NCI-H1694 (cell line): Measurements from ENCODE around the gene GPR107.

Source experiments
- DNase-seq: peaks from one replicate; lab custom pipeline; 2025; lab: John Stamatoyannopoulos, UW

Gene GPR107

DNA sequence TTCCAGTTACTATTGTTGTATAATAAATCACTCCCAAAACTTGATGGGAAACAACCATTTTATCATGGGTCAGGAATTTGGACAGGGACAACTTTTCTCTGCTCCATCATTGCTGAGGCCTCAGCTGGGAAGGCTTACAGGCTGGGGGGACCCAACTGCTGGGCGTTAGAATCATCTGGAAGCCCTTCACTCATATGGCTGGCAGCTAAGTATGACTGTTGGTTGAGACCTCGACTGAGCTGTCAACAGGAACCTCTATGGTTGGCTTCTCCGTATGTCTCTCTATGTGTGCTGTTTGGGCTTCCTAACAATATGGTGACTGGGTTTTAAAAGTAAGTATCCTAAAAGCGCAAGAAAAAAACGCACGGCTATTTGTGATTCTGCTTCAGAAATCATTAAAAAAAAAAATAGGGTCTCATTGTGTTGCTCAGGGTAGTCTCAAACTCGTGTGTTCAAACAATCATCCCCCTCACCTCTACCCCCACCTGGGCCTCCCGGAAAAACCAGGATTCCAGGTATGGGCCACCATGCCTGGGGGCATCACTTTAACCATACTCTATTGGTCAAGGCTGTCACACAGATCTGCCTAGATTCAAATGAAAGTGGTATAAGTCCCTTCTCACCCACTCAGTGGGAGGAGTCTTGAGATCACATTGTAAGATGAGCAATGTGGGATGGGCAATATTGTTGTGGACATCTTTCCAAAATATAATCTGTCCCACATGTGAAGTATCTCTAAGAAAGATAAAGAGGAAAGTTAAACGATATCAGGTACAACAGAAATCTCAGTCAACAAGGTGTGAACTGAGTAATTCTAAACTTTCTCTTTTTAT lies 26.0 kb upstream of the GPR107 start:
- DNase-seq = no peak

DNA sequence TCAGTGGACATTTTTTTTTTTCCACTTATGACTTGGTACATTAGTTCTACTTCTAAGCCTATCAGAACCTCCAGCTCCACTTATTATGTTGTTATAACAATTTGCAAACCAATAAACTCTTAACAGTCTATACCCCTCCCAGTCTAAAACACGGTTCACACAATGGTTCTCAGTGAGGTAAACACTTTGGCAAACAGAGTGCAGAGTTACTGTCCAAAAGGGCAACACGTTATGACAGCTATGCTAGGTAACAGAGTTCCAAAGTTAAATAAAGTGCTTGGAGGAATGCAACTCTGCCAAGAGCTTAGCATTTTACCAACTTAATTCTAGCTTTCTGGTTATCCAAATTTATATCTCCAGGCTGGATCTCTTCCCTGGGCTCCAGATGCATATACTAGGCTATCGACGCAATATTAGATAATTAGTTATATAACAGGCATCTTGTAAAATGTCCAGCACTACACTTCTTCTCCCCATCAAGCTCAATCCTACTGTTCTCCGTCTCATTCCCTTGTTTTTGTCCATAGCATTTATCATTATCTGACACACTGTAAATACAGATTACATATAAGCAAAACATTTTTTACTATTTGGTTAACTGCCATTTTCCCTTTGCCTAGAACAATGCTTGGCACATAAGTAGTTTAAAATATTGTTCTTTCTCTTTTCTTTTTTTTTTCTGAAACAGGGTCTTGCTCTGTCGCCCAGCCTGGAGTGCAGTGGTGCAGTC lies 25.0 kb upstream of the GPR107 start:
- DNase-seq = no peak

GRCh38 chr9:130029223-130029973 lies 24.3 kb upstream of the GPR107 start:
- DNase-seq = no peak

GRCh38 chr9:130030651-130031127 lies 23.0 kb upstream of the GPR107 start:
- DNase-seq = no peak

- DNase-seq = no peak
Observed at GRCh38 chr9:130034570-130034969, 19.1 kb upstream of the GPR107 start.

DNA sequence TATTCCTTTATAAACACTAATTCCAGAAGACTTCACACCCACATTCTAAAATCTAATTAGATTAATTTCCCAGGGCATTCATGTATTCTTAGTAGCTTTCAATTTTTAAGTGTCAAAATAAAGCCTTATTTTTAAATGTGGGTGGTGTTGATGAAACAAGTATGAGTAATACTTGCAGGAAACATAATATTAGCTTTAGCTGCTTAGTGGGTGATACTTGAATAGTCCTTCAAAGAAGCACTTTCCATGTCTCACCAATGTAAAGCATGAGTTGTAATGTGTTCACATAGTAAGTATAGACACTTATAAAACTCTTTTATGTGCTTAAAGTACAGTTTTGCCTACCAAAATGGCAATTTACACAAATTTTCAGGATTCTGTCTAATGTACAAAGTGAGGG lies 17.6 kb upstream of the GPR107 start:
- DNase-seq = no peak

DNA sequence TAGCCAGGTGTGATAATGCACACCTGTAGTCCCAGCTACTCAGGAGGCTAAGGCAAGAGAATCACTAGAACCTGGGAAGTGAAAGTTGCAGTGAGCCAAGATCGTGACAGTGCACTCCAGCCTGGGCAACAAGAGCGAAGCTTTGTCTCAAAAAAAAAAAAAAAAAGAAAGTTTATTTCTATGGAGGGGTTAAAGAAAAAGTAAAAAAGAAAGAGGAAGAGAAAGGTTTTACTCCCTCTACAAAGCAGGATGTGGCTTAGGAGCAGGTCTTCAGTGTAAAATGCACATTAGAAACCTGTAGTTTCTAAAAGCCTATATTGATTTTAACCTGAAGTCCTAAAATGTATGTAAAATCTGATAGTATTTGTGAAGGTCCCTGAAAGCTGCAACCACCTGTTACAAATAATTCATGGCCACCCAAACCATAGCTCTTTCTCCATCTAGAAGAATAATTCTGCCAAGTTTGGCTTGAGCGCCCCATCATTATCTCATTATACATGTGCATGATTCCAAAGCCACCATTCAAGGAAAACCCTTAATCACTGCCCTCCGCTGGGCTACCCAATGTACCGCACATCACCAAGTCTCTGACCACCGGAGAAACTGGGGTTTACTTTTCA lies 14.1 kb upstream of the GPR107 start:
- no peak for DNase-seq

DNA sequence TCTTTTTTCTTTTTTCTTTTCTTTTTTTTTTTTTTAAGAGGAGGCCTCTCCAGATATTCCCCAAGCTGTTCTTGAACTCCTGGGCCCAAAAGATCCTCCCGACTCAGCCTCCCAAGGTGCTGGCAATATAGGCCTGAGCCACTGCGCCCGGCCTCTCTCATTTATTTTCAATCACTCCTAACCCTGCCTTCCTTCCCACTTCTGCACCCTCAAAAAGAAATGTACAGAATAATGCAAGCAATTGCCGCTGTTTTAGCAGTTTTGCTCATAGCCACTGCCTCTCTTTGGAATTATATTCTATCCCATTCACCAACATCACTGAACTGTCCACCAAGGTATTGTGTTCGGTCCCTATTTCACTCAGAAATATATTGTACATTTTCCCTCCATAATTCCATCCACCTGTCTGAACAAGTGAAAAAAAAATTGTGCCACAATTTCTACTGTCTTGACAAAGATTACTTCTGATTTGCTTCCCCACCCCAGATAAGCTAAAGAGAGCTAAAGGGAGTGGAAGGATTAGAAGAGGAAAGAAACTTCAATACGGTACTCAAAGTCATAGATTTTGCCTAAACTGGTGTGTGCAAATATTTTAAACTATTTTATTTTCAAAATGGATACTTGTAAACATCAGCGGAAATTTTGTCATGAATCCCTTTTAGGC lies 12.6 kb upstream of the GPR107 start:
- DNase-seq = no peak

DNA sequence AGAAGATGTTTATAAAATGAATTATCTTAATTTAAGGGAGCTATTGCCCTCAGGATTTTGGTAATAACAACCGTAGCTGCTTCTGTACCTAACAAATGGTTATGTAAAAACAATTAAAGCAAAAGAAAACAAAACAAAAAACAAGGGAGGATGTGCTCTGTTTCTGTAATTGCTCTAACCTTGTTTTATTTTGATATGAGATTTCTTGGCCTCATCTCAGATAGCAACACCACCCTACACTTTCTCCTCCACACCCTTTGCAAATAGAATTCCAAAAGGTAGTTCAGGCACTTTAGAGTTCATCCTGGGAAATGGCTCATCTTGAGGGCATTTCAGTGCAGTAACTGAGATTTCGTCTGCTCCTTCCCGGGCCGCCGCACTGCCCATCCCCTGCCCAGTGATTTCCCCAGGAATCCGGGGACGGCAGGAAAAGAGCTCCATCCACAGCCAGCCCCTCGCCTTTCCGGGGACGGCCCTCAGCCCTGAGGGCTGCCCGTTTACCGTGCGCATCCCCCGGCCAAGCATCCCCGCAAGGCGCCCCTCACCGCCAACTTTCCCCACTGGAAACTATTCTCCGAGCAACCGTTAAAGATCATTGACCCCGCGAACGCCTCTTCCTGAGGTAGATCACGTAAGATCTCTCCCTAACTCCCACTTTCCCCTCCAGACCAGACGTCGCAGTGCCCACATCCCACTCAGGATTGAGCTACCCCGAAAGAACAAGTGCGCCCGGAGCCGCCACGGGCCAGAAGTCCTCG lies 11.9 kb upstream of the GPR107 start:
- no peak for DNase-seq

DNA sequence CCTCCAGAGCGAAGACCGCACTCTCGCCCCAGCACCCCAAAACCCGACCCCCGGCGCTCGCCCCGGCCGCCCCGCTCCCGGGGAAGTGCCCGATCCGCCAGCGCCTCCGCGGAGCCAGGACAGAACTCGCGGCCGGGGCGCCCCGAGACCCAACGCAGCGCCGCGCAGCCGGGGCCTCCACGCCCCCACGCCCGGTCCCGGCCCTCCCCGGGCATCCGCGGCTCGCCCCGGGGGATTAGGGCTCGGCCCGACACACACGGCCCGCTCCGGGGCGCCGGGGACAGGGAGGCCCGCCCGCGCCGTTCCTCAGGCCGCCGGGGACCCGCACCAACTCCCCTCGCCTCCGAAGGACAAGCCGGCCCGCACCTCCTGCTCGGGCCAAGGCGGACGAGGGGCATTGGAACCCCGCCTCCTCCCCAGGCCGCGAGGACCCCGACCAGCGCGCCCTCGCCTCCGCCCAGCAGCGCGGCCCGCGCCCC lies 11.3 kb upstream of the GPR107 start:
- no peak for DNase-seq

- DNase-seq = peak; percentile 25
Observed at GRCh38 chr9:130042885-130043653, 10.6 kb upstream of the GPR107 start, which contains the start of gene FNBP1. Gene FNBP1, minus strand, starts transcription at chr9:130043189. Its CDS starts 214 bp downstream, at chr9:130042975.

- no peak for DNase-seq
Observed at GRCh38 chr9:130043654-130044623, 9.8 kb upstream of the GPR107 start.

DNA sequence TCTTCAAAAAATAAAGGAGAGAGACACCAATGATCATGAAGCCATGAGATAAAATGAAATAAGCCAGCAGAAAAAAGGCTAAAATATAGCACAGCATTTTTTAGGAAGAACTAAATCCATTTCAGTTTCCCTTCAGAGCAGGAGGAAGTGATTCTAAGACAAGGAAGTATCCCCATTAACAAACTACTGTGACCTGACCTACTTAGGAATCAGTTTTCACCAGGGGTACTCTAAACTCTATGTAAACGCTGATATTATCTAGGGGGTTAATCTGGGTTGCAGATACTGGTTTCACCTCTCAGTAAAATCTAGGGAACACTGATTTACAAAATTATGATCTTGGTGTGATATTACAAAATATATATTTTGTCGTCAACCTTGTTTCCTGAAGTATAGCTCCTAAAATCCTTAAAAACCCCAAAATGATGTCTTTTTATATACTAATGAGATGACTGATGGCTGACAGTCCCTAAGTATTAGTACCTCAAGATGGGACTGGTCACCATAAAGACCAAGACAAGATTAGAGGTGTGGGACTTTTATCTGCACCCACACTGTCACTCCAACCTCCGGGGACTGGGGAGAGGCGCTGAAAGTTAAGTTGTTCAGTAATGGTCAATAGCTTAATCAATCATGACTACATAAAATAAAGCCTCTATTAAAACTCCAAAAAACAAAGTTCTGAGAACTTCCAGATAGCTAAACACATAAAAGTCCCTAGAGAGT lies 7.8 kb upstream of the GPR107 start:
- no peak for DNase-seq

DNA sequence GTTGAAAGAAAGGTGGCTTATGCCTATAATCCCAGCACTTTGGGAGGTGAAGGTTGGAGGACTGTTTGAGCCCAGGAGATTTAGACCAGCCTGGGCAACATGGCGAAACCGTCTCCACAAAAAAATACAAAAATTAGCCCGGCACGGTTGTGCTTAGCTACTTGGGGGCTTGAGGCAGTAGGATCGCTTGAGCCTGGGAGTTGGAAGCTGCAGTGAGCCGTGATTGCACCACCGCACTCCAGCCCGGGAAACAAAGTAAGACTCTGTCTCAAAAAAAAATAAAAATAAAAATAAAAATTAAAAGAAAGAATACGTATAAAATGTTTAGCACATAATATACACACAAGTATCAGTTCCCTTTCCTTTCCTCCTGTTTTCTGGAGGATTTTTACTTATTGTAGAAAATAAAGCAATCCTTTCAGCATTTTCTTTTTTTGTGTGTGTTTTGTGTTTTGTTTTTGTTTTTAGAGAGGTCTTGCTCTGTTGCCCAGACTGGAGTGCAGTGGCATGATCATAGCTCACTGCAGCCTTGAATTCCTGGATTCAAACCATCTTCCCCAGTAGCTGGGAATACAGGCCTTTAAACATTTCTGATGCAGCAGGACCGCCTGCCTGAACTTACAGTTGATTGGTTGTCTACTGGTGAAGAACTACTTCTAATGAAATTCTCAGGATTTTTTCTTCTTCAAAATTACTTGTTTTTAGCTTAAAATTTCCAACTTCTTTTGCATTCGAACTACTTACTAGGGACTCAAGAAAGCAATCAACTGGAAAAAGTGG lies 4.1 kb upstream of the GPR107 start:
- DNase-seq = no peak

DNA sequence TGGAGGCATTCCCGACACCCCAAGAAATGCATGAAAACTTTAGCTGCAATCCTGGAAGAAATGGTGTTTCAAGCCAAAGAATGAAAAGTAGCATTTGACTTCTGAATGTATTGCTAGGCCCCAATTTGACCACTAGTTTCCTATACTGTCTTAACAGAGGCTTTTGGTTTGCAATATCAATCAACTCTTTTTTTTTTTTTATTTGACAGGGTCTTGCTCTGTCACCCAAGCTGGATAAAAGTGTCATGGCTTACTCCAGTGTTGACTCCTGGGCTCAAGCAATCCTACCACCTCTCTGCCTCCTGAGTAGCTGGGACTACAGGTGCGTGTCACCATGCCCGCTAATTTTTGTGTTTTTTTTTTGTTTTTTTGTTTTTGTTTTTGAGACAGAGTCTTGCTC lies 3.2 kb upstream of the GPR107 start:
- DNase-seq = no peak

DNA sequence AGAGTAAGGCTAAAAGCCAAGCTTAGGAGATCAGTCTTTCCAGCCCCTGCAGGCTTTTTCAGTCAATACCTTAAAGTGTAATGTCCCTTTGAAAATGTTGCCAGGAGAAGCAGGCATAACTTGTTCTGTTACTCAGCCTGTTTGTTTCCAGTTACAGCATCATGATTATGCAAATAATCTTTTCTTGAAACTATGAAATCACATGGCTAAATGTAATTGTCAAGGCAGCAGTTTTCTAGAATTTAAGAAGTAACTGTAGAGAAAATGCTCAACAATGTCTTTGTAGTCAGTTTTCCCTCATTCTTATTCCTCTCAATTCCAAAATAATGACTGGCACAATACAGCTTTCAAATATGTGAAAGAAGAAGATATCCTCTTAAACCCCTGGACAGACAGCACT lies 1.9 kb upstream of the GPR107 start:
- no peak for DNase-seq

- no peak for DNase-seq
Observed at GRCh38 chr9:130053109-130053503, 600 bp upstream of the GPR107 start.
